Eye (tissue), 1 donor: ENCODE results near the gene SEPTIN6.

ENCODE experiments used
- DNase-seq: peaks from one replicate; pipeline ENCODE4 v3.0.0-alpha.2; 2015

The SEPTIN6 gene

GRCh38 chrX:119693040-119693995 lies at the start of gene SEPTIN6:
TSS of gene SEPTIN6 (minus strand) at chrX:119693168. CDS start at chrX:119693105, 63 bp downstream.
- DNase-seq, result peak; percentile 86

GRCh38 chrX:119738742-119739141 lies 45.8 kb upstream of the SEPTIN6 start:
- no peak for DNase-seq

DNA sequence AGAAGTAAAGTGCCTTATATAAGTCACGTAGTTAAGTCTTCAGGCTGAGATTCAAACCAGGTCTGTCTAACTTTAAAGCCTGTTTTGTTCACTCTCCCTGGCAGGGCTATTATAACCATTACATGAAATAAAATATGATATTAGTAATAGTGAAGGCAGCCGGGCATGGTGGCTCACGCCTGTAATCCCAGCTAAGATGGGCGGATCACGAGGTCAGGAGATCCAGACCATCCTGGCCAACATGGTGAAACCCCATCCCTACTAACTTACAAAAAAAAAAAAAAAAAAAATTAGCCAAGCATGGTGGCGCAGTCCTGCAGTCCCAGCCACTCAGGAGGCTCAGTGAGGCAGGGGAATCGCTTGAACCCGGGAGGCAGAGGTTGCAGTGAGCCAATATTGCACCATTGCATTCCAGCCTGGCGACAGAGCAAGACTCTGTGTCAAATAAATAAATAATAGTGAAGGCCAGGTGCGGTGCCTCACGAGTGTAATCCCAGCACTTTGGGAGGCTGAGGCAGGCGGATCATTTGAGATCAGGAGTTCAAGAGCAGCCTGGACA lies 43.3 kb upstream of the SEPTIN6 start:
- DNase-seq, result no peak

DNA sequence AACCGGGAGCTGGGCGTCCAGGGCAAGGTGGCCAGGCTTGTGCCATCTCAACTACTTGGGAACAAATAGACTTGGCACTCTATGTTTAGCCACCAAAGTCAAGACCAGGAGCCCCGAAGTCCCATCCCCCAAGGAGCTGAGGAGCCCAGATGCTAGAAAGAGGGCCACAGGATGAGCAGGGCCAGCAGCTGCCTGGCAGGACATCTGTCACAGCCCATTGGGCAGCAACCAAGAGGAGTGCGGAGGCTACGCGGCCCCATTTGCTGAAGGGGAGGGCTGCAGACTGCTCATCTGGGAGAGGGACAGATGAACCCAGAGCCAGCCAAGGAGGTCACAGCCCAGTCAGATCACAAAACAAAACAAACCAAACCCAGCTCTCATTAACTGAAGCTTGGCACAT lies 42.5 kb upstream of the SEPTIN6 start:
- peak; percentile 53 for DNase-seq

- no peak for DNase-seq
Observed at GRCh38 chrX:119734897-119735339, 42.0 kb upstream of the SEPTIN6 start.

- DNase-seq, result peak; percentile 77
Observed at GRCh38 chrX:119729408-119730201, 36.6 kb upstream of the SEPTIN6 start.

GRCh38 chrX:119728487-119728886 lies 35.5 kb upstream of the SEPTIN6 start:
- DNase-seq, result no peak

- DNase-seq, result no peak
Observed at GRCh38 chrX:119726900-119727555, 34.1 kb upstream of the SEPTIN6 start.

- no peak for DNase-seq
Observed at GRCh38 chrX:119721926-119722325, 29.0 kb upstream of the SEPTIN6 start.

- no peak for DNase-seq
Observed at GRCh38 chrX:119721487-119721886, 28.5 kb upstream of the SEPTIN6 start.

- DNase-seq, result no peak
Observed at GRCh38 chrX:119709630-119710029, 16.7 kb upstream of the SEPTIN6 start.

- DNase-seq, result no peak
Observed at GRCh38 chrX:119708936-119709335, 16.0 kb upstream of the SEPTIN6 start.

GRCh38 chrX:119706616-119707015 lies 13.6 kb upstream of the SEPTIN6 start:
- DNase-seq, result no peak

GRCh38 chrX:119698845-119699244 lies 5.9 kb upstream of the SEPTIN6 start:
- peak; percentile 68 for DNase-seq

GRCh38 chrX:119696251-119696890 lies 3.4 kb upstream of the SEPTIN6 start:
- DNase-seq, result no peak

- no peak for DNase-seq
Observed at GRCh38 chrX:119695535-119696050, 2.6 kb upstream of the SEPTIN6 start.

GRCh38 chrX:119694601-119695534 lies 1.9 kb upstream of the SEPTIN6 start:
- peak; percentile 27 for DNase-seq

DNA sequence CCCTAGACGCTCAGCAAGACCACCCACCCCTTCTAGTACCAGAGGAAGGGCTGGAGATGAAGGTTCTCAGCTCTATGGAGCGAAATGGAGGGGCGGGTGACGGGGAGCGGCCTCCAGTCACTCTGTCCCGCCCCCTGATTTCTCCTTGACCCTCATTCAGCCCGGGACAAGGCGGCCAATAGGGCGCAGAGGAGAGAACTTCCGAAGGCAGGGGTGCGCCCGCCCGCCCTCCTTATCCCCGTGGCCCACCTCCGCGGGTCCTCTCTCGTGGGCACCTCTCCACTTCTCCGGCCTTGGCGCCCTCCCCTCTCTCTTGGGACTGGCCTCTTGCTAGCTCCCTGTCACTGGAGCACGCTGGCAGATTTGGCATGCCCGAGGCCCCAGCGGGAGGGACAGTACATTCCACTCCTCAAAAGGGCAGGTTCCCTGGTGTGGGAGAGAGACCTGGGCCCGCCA lies 1.1 kb upstream of the SEPTIN6 start:
- no peak for DNase-seq

DNA sequence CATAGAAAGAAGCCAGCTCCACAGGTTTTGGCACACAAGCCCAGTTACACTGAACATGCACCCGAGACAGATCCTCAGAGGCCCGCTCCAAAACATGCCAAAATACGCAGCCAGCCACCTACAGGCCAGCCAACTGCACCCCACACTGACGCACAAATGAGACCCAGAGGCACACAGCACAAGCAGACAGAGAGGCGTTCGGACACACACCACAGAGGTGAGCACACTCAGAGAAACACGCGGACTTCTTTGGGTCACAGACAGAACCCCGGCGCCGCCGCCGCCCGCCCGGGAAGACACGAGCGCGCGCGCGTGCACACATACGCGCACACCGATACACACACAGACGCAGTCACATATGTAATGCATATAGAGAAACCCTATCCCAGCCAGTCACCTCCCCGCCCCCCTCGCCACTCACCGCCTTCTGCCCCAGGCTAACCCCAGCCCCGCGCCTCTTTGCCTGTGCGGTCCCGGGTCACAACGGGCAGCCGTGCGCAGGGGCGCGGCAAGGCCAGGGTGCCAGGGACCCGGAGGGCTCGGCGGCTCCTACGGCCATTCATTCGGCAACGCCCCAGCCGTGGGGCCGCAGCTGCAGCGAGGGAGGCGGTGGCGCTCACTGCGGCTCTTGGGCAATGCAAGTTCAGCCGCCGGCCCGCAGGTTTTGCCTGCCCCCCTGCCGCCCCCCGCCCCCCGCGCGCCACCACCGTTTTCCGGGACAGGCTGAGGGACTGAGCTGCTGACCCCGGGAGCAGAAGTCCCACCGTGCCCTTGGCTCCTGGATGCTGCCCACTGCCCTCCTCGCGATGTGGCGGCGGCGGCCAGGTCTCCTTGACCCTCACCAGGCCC lies 553 bp downstream of the SEPTIN6 start:
- peak; percentile 61 for DNase-seq
